Stimulated activated CD4-positive, alpha-beta T cell treated with anti-CD3 and anti-CD28 coated beads, TNF-alpha, amount 100 ng/mL, for 48 hours (primary cell): ENCODE results near the gene TMEM154.

Experiments
- DNase-seq, 3 donors: peaks; one replicate each; pipeline ENCODE4 v3.0.0-alpha.2; 2020; ENCODE audit warnings: low read depth in 3 of 3

Gene TMEM154

DNA sequence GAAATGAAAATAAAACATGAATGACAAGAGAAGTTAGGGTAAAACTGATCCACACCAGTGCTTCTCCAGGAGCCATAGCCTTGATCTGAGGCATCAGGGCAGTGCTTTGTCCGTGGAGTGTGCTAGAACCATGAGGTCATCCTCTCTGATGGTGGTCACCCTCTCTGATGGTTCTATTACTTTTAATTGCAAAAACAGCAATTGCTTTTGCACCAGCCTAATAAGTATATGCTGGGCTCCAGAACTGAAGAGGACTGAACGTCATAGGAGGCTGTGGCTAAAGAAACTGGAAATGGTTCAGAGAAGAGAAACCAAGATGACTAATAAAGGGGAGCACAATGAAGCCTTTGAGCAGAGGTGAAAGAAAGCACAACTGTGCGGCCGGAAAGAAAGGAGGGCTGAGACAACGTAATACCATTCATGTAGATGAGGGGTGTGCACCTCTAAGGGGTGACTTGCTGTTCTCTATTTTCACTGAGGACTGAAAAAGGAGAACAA lies 17.0 kb upstream of the TMEM154 start:
- peak in 2 of 3 donors; percentile 17 to 41 for DNase-seq

DNA sequence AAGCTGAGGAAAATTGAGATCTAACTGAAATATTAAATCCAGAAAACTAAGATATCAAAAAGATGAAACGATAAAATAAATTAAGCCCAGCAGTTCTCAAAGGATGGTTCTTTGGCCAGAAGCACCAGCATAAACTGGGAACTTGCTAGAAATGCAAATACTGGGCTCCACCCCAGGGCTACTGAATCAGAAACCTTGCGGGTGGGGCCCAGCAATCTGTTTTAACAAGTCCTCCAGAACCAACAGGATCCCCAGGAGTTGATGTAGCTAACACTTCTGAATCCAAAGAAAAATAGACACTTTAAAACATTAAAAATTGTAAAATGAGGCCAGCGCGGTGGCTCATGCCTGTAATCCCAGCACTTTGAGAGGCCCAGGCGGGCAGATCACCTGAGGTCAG lies 14.1 kb upstream of the TMEM154 start:
- no peak for DNase-seq

DNA sequence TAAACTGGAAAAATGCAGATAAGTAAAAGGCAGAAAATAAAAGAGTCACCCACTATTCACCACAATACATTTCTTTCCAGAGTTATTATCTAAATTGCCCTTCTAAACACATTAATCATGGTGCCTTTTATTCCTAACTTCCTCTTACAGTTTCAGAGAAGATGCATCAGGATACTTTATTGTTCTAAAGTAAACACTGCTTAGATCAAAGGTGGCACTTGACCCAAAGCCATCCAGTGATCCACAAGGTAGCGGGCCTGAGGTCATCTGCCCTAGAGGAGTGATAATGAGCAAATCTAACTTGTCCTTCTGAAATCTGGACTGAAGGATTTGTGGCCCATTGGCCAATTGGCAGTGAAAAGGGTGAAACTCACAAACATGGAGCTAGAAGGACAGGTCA lies 12.0 kb upstream of the TMEM154 start:
- no peak for DNase-seq

DNA sequence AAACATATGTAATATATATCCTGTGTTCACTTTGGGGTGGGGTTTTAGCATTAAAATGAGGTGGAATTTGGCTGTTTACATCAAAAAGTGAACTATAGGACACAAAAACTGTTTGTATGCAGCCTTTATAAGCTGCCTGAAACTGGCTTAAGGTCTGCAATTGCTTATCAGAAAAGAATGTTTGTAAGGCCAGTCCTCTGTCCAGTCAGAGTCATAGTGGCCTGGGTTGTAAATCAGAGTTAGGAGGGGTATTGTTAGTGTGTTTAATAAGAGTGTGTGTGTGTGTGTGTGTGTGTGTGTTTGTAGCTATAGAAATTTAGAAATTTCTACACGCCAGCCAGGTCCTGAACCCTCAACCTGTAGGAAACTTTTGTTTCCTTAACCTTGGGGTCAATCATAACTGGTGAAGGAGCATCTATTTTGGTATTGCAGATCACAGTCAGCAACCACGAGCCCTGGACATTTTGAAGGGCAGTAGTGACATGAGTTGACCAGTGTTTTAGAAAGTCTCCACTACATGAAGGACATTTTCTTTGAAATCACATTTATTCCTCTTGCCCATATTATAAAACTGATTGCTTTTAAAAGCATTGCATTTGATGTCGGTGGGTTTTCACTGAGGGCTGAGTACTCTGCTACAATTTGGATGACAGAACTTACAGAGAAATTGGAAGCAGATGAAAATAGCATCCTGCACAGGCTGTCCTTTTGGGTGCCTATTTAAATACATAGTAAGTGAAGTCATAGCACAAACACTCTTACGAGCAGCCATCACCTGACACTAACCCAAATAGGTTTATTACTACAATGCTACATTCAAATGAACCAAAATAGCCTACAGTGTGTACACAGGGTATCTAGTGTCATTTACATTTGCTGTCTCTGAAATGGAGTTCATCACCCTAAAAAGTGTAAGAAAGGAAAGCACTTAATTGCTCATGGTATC lies 11.2 kb upstream of the TMEM154 start:
- no peak for DNase-seq

DNA sequence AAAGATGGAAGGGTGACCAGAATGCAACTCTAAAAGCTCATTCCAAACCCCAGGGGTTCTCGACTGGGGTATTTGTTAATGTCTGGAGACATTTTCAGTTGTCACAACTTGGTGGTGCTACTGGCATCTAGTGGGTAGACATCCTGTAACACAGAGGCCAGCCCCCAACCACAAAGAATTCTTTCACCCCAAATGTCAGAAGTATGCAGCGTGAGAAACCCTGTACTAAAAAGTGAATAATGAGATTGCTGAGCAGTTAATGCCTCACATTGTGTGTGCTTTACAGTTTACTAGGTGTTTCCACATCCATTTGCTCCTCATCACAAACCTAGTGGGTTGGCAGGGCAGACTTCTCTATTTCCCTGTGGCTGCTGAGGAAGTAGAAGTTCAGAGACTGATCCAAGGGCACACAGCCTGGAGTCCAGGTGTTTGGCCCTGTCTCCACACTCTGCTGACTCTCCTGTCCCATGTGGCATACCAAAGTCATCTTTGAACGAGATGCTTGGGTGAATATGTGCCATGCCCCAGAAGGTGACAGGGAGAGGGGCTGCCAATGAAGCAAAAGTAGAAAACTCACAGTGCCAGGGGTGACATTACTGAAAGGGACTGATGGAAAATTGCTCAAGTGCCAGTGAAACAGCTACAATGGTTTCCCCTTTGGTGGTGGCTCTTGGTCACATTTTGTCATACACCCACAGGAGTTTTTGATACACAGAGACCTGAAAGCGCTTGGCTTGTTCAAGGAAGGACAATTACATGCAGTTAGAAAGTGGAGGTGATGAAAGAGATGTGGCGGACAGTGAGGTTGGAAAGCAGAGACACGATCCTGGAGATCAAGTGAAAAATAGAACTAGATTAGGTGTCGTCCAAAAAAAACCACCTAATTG lies 10.1 kb upstream of the TMEM154 start:
- no peak for DNase-seq

DNA sequence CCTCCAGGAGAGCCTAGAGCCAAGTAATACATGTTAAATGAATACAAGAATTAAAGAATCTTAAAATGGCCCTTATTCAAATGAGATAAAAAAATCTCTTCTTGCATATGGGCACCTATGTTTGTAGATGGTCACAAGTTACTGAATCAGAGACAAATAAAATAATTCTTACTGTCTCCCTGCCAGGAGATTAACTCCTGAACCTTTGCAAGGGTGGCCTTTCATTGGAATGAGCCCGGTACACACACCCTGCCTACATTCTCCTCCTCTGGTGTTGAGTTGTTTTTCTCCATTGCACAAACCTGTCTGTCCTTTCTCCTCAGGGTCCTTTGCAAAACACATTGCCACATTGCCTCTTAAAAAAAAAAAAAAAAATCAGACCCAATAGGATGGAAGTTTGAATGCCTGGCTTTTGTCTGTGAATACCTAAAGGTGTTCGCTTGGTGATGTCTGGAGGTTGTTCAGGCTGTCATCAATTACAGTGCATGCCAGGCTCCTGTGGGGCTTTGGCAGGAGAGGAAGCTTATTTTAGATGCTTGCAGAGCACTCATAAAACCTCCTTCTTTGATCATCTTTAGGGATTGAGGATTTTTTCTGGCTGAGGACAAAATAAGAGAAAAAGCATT lies 8.3 kb upstream of the TMEM154 start:
- DNase-seq: no peak

DNA sequence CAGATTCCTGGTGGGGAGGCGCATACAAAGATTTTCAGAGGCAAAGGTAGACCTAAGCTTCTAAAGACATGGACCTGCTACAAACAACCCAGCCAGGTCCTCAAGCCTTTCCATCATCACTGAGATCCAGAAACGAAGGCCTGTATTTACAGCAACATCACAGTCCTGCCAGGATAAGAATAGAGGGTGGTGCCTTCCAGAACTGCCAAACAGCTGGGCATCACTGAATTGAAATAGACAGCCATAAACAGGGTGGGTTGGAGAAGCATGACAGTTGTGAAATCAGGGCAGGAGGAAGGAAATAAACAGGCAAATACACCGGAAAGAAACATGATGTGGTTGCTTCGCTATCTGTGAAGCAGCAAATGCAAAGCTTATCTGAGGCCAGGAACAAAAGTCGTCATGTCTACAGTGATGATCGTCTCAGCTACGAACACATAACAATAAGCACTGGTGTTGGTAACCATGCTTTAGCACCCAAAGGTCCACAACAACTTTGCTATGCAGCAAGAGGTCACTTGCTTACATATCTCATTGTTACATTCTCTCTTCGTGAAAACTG lies 6.7 kb upstream of the TMEM154 start:
- no peak for DNase-seq

DNA sequence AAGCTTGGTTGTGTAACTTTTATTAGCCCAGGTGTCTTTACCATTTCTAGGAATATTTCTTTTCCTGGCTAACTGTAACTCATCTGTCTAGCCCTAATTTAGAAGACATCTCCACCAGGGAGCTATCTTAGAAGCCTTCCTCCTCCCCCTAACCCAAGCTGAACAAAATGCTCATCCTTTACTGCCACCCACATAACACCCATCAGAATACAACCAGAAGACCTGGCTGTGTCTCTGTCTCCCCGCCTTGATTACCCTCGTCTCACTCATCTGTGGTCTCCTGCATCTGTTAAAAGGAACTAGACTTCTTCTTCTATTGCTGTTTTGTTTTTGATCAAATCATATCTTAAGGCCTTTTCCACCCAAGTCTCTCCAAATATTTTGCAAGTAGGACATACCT lies 4.8 kb upstream of the TMEM154 start:
- DNase-seq: no peak

DNA sequence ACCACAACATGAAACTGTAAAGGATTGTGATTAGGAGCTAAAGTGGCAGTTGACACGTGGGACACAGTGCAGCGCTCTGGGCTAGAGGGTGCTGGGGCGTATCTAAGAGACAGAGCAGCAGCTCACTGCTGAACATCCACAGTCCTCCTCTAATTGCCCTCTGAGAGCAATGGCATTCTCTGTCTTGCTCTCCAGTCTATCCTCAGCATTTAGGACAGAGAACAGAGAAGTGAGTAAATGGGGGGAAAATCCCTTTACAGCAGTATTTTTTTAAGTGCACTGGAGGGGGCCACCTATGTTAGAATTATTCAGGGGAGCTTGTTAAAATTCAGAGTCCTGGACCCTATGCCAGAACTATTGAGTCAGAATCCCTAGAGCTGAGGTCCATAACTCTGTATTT lies 4.2 kb upstream of the TMEM154 start:
- DNase-seq: no peak

DNA sequence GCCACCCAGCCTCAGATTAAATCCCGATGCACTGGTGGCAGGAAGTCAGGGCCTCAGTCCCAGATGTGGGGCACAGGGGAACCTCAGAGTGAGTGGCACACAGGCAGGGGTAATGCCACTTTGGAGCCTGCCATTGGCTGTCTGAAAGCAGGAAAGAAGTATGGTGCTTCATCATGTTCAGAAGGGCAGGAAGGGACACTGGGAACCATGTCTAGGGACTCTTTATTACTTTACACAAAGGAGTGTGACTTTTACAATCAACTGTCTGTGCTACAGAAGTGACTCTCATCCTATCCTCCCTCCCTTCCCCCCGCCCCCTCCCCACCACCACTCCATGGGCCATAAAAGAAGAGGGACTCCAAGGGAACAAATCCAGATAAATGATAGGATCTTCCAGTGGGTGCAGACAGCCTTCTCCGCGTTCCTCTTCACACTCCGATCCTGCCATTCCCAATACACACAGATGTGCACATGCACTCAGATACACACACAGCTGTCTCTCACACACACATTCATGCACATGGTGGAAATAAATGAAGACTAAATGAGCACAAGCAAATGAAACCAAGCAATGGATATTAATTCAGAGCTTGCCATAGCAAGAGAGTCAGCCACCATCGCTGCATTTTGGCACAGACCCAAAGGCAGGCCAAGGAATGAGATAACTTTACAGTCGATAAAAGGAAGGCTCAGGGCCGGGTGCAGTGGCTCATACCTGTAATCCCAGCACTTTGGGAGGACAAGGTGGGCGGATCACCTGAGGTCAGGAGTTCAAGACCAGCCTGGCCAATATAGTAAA lies 2.5 kb upstream of the TMEM154 start:
- no peak for DNase-seq

DNA sequence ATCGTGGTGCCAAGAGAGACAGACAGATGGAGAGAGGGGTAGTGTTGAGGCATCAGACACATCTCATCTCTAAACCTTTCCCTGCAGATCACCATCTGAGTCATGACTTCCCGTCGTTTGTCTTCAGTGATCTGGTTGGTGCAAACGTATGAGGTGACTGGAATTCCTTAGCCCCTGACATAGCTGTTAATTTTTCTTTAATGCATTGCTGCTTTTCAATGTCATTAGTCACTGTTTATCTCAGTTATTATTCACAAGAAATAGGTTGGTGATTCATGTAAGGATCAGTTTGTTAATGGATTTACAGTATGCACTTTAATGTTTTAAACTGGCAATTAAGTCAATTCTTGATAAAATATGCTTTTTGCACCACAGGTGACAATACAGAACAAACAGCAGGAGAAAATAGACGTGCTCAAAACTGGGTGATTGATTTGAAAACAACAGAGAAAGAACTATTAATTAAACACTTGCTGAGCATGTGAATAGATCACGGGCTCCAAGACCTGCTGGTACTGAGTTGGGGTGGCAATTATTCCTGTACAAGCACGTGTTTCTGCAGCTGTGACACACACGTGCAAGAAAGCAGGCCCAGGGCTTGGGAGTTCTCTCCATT lies 1.3 kb upstream of the TMEM154 start:
- DNase-seq: no peak

DNA sequence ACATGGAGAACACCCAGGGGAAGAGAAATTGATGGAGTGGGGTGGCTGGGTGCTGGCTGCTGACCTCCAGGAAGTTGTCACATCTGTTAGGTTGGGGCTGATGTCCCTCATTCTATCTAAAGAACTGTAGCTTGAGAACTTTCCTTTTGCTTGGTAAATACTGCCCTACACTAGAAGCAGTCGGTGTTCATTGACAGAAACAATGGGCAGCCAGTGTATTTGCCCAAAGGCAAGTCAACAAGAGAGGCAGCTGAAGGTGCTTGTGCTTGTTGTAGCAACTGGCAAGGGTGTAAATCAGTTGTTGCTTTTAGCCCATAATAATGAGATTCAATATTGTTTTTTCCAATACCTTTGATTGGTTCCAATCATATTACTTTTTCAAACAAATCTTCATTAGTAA lies 956 bp downstream of the TMEM154 start:
- DNase-seq: no peak

DNA sequence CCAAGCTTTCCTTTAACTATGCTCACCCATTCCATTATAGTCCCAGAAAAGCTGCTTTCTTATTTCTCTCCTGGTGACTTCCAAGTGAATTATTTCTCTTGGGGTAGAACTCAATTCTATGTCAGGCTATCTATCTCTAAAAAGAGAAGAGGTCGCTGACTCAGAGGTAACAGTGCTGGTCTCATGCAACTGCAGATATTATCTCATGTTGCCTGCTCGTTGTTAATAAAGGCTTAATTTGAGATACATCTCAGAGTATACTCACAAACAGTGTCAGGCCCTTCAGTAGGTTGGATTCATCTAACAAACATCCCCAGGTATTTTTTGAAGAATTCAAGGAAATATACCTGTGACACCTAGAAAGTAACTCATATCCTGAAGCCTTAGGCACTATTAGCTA lies 2.7 kb downstream of the TMEM154 start:
- DNase-seq: no peak

DNA sequence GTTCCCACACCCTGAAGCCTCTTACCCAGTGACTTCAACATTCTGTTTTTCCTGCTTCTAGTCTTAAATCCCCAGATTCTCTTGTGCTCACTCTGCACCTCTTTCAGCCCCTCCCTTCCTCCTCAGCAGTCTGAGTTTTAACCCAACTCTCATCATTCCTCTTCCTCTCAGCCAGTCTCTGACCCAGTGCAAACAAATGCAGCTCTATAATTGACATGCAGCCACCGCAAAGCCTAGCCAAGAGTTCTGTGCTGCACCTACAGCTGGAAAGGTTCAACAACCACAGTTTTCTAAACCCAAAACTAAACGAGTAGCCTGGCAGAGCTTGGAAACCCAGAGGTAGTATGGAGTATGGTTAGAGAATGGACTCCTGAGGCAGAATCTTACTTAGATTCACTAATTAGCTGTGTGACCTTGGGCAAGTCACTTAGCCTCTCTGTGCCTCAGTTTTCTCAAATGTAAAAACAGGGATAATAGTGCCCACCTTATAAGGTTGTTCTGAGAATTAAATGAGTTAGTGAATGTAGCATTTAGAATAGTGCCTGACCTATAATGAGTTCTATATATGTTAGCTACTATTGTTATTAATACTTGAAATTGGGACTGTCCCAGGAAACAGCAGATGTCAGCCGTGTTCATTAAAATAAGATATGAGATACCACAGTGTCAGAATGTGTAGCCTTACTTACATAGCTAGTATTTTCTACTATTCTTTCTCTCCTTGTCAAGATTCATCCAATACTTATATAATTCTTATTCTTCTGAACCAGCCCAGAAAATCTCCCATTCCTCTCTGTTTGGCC lies 3.5 kb downstream of the TMEM154 start:
- no peak for DNase-seq

DNA sequence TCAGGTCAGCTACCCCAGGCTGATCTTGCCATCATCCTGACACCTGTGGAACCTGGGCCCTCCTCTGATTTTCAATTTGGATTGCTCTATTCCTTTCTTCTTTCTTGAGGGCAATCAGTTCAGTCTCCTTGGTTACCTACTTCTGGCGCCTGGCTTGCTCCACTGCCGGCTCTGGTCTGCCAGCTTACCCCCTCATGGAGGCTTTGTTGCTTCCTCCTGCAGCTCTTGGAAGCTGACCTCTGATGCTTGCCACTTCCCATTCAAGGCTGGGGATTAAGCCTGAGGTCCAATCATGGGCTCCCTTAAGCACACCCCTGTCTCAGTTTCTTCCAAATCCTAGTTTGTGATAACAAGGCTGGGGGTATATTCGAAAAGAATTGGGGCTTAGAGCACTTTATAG lies 5.4 kb downstream of the TMEM154 start:
- DNase-seq: no peak

DNA sequence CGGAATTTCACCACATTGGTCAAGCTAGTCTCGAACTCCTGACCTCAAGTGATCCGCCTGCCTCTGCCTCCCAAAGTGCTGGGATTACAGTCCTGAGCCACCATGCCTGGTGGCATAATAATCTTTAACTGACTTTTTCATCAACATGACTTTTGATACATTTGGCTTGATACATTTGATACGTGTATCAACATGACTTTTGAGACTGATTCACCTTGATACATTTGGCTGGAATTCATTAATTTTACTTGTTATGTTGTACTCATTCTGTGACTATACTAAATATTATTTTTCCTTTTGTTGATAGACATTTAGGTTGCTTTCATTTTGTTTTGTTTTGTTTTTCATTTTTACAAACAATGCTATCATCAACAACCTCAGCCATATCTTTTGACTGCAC lies 6.3 kb downstream of the TMEM154 start:
- no peak for DNase-seq

DNA sequence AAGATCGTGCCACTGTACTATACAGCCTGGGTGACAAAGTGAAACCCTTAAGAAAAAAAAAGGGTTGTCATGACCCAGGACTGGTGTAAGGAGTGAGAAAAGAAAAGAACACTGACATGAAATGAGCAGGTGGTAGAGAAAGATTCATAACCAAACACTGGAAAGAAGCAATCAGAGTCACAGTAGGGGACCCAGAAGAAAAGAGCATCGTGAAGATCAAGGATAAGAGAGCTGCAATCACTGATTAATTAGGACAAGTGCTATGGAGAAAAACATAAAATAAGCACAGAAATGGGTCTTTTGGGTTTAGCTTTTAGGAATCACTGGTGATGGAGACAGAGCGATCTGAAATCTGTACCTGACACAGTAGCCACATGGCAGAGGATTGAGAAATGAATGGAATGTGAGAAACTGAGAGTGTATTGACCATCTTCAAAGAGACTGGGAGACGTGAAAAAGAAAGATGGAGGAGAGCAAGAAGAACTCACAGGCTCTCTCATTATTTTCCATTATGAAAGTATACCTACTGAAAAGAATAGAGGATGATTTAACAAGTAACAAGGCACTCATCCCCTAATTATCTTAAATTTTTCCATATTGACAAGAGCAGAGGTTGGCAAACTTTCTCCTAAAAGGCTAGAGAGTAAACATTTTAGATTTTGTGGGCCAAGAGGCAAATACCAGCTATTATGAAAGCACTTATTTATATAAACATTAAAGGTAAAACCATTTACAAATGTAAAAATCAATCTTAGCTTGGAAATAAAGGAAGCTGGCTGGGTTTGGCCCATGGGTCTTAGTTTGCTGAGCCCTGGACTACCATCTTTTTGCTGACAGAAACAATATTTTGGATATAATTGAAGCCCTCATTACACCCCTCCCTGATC lies 7.3 kb downstream of the TMEM154 start:
- DNase-seq: no peak

DNA sequence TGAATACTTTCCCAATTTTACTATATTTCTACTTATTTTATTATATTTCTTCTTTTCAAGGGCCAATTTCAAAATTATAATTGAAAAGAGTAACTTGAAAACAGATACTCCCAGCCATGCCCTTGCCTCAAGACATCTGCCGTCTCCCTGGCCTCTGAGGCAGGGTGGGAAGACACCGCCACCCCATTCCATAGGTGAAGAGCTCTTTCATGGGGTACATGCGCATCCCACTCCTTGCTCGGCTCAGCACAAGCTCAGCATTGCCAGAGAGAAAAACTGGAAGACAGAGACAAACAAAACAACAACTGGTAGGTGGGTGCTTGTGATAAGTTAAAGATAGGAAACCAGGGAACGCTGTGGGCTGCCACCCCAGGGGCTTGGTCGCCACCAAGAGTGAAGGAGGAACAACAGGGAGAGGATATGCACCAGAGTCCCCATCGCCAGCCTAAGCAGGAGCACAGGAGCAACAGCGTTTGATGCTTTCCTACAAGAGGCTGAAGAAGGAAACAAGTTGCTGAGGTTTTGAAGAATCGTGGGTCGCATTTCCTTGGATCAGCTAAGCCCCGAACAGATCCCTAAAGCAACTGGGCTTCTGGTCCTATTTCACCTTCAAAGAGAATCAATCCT lies 11.3 kb downstream of the TMEM154 start:
- no peak for DNase-seq
